ENCODE measurements around the gene OR5C1. TPM values are rescaled to one million over a fixed set of nuclear protein-coding genes. Genes with fewer than 3 reads are reported as not detected.

The OR5C1 gene
- total RNA-seq, 1 donor from 2014 or later = not detected

DNA sequence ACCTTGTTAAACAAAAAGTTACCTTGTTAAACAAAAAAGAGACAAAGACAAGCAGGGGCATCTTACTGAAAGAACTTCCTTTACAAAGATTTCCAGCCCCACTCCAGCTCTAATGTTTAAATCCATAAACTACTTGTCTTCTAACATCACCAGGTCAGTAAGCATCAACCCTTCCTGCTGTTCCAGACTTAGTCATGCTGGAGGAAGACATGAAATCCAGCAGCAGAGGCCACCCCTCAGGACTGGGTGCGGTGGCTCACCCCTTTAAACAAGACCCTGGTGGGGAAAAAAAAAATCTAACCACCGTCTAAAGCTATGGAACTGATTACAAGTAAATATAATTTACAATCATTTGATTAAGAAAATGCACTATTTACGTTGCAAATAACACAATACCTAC is 30.6 kb downstream of the OR5C1 start:
- Mint-ChIP-seq H3K9me3 (ENCODE audit: unreplicated experiment) (no peaks in the 10 kb centered on the region), H3K4me1 (ENCODE audit: unreplicated experiment) (peaks cover 46% of the 10 kb centered on the region), H3K4me3 (ENCODE audit: unreplicated experiment) (no peak overlapping the region), H3K27ac (ENCODE audit: unreplicated experiment) (peak overlapping the region; percentile 92), H3K27me3 (ENCODE audit: unreplicated experiment) (peaks cover 6% of the 10 kb centered on the region), H3K36me3 (ENCODE audit: low read depth, unreplicated experiment) (peaks cover 17% of the 10 kb centered on the region)
- TF ChIP-seq, protein P1, sequence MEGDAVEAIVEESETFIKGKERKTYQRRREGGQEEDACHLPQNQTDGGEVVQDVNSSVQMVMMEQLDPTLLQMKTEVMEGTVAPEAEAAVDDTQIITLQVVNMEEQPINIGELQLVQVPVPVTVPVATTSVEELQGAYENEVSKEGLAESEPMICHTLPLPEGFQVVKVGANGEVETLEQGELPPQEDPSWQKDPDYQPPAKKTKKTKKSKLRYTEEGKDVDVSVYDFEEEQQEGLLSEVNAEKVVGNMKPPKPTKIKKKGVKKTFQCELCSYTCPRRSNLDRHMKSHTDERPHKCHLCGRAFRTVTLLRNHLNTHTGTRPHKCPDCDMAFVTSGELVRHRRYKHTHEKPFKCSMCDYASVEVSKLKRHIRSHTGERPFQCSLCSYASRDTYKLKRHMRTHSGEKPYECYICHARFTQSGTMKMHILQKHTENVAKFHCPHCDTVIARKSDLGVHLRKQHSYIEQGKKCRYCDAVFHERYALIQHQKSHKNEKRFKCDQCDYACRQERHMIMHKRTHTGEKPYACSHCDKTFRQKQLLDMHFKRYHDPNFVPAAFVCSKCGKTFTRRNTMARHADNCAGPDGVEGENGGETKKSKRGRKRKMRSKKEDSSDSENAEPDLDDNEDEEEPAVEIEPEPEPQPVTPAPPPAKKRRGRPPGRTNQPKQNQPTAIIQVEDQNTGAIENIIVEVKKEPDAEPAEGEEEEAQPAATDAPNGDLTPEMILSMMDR (IDR thresholded peaks at IDR 0.05; ENCODE audit: unreplicated experiment) = no peak
- DNase-seq (ENCODE audit: low spot score) = no peak

DNA sequence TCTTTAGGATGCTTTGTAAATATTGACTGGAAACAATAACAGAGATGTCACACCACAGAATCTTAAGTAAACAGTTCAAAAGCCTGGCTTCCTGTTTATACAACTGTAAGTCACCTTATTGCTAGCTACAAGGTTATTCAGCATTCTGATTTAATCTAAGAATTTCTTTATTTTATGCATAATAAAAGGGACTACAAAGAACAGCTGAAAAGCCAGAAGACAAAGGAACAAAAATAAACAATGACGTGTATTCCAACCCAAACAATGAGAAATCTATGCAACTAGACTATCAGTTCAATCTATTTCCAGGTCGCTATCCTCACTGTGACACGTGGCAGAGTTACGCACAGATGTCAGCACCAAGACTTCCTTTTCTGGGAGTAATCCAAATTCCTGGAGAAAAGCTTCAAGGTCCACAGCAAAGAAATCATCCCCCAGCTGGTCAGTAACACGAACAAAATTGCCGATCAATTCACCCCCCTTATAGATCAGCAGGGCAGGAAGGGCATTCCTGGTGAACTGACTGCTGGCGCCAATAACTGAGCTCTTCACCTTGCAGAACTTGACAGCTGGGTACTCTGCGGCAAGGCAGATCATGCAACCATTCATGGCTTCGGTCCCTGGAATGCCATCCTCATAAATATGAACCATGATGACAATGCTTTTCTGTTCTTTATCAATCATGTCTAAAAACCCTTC is 31.2 kb downstream of the OR5C1 start:
- Mint-ChIP-seq H3K9me3 (ENCODE audit: unreplicated experiment) (no peaks in the 10 kb centered on the region), H3K27ac (ENCODE audit: unreplicated experiment) (peak overlapping the region; percentile 92), H3K27me3 (ENCODE audit: unreplicated experiment) (peaks cover 2% of the 10 kb centered on the region), H3K36me3 (ENCODE audit: low read depth, unreplicated experiment) (peaks cover 17% of the 10 kb centered on the region), H3K4me1 (ENCODE audit: unreplicated experiment) (peaks cover 39% of the 10 kb centered on the region), H3K4me3 (ENCODE audit: unreplicated experiment) (peak overlapping the region; percentile 51)
- DNase-seq (ENCODE audit: low spot score) = peak; percentile 22
- TF ChIP-seq, protein P1 (IDR thresholded peaks at IDR 0.05; ENCODE audit: unreplicated experiment) = no peak

DNA sequence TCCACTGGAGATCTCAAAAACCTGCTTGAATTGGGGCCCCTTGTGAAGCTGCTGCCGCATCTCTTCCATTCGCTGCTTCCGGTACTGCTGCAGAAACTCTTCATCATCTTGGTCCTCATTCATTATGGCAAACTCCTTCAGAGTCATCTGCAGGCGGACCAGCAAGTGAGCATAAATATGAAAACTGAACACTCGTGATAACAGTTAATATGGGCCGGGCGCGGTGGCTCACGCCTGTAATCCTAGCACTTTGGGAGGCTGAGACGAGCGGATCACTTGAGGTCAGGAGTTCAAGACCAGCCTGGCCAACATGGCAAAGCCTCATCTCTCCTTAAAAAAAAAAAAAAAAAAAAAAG is 31.7 kb downstream of the OR5C1 start:
- H3K4me3 Mint-ChIP-seq (ENCODE audit: unreplicated experiment) = peak overlapping the region; percentile 51
- H3K9me3 Mint-ChIP-seq (ENCODE audit: unreplicated experiment) = no peaks in the 10 kb centered on the region
- peaks cover 36% of the 10 kb centered on the region for H3K4me1 Mint-ChIP-seq (ENCODE audit: unreplicated experiment)
- TF ChIP-seq, protein P1 (IDR thresholded peaks at IDR 0.05; ENCODE audit: unreplicated experiment) = no peak
- no peak for DNase-seq (ENCODE audit: low spot score)
- H3K36me3 Mint-ChIP-seq (ENCODE audit: low read depth, unreplicated experiment) = peaks cover 17% of the 10 kb centered on the region
- peaks cover 2% of the 10 kb centered on the region for H3K27me3 Mint-ChIP-seq (ENCODE audit: unreplicated experiment)
- H3K27ac Mint-ChIP-seq (ENCODE audit: unreplicated experiment) = peak overlapping the region; percentile 92

DNA sequence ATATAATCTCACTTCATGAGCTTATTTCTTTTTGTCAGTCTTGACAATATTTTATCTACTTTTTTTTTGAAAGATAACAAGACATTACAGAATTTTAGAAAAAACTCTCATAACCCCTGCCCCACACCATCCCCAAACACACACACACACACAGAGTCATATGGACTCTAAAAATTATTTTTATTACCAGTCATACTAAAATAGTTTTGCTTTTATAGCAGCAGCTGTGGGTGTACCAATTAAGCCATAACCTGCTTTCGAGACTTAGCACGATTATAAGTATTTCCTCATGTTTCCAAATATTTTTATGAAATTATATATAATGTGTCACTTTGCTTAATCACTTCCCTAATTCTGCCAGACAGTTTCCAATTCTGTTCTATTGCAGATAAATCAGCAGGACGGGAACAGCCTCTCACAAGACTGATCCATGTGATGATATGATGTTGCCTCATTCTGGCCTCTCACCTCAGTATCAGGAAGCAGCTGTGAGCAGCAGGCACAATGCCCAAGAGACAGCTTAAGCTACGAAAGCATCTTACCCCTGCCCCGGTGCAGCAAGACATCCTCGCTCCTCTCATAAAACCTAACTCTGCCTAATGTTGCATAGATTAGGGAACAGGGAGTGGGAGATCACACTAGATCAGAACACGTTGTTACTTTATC is 32.7 kb downstream of the OR5C1 start:
- peaks cover 2% of the 10 kb centered on the region for H3K27me3 Mint-ChIP-seq (ENCODE audit: unreplicated experiment)
- no peak for DNase-seq (ENCODE audit: low spot score)
- peaks cover 22% of the 10 kb centered on the region for H3K36me3 Mint-ChIP-seq (ENCODE audit: low read depth, unreplicated experiment)
- H3K27ac Mint-ChIP-seq (ENCODE audit: unreplicated experiment) = peak overlapping the region; percentile 55
- no peaks in the 10 kb centered on the region for H3K9me3 Mint-ChIP-seq (ENCODE audit: unreplicated experiment)
- no peak overlapping the region for H3K4me3 Mint-ChIP-seq (ENCODE audit: unreplicated experiment)
- H3K4me1 Mint-ChIP-seq (ENCODE audit: unreplicated experiment) = peaks cover 31% of the 10 kb centered on the region
- TF ChIP-seq, protein P1 (IDR thresholded peaks at IDR 0.05; ENCODE audit: unreplicated experiment) = no peak

DNA sequence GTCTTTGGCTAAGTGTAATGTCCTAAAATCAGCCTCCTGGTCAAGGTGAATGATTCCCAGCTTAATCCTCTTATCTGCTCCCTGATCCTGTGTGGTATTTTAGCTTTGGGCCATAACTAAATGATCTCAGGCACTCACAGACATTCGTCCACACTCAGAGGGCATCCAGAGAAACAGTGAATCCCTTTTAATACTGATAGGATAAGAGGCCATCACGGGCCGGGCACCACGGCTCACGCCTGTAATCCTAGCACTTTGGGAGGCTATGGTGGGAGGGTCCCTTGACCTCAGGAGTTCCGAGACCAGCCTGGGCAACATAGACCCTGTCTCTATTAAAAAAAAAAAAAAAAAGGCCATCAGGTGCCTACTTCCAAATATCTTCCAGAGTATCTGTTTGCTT is 33.3 kb downstream of the OR5C1 start:
- H3K36me3 Mint-ChIP-seq (ENCODE audit: low read depth, unreplicated experiment) = peaks cover 22% of the 10 kb centered on the region
- TF ChIP-seq, protein P1 (IDR thresholded peaks at IDR 0.05; ENCODE audit: unreplicated experiment) = no peak

More for the DNA sequence above, 33.3 kb downstream of the OR5C1 start:
- Mint-ChIP-seq H3K27me3 (ENCODE audit: unreplicated experiment) (peaks cover 1% of the 10 kb centered on the region), H3K4me3 (ENCODE audit: unreplicated experiment) (no peak overlapping the region), H3K4me1 (ENCODE audit: unreplicated experiment) (peaks cover 31% of the 10 kb centered on the region), H3K27ac (ENCODE audit: unreplicated experiment) (peak overlapping the region; percentile 55), H3K9me3 (ENCODE audit: unreplicated experiment) (no peaks in the 10 kb centered on the region)
- no peak for DNase-seq (ENCODE audit: low spot score)

Data from endothelial cell (in vitro differentiated cells).